ENCODE results near the gene TMEM258. TPM values are rescaled to one million over a fixed set of nuclear protein-coding genes. Genes with fewer than 3 reads are reported as not detected.

The TMEM258 gene
- polyA plus RNA-seq, 10 donors: 123 to 167 (median 137) TPM

- peak in 2 of 3 donors; percentile 33 to 52 for DNase-seq
These were observed 14.9 kb downstream of the TMEM258 start for GRCh38 chr11:61777234-61778090.

DNA sequence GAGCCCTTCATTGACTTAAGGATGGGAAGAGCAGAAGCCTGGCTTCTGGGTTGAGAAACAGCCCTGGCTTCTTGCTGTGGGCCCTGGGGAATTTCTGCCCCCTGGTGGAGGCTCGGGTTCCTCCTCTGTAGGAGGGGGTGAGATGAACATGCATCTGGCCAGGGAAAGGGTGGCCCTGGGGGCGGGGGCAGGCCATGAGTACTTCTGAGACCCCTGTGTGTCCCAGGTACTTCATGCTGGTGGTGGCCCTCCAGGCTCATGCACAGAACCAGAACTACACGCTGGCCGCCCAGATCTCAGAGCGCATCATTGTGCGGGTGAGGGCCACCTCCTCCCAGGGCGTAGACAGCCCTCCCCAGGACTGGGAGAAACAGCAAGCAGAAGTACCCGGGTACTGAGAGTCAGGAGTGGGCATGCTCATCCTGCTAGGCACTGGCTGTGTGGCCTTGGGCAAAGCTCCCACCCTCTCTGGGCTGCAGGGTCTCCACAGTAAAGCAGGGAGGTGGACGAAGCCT lies 15.8 kb downstream of the TMEM258 start:
- DNase-seq: peak in 1 of 3 donors; percentile 45

GRCh38 chr11:61775606-61776554 lies 16.5 kb downstream of the TMEM258 start:
- DNase-seq: no peak

DNA sequence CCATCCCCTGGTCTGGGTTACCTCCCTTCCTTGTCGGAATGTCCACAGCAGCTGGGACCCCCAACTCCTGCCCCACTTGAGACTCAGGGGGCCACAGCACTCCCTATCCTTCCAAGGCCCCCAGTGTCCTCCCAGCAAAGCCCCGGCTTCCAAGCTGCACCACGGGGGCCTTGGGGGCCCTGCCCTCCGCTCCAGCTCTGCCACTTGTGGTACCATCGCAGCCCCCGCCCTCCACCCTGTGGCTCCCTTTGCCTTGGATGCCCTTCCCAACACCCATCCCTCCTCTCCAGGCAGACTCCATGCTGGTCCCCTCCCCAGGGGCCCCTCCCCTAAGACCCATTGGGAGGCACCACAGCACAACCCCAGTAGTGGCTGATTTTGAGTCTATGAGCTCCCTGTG lies 17.3 kb downstream of the TMEM258 start:
- DNase-seq: no peak

DNA sequence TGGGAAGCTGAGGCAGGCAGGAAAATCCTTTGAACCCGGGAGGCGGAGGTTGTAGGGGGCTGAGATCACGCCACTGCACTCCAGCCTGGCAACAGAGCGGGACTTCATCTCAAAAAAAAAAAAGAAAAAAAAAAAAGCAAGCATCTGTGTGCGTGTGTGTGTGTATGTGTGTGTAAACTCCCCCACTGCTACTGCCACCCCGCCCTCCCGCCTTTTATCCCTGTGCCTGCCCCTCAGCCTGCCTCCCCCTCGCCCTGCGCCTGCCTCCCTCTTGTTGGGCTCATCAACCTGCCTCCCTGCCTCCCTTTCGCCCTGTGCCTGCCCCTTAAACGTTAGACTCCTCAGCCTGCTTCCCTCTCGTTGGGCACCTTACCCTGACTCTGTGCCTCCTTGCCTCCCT lies 18.0 kb downstream of the TMEM258 start:
- no peak for DNase-seq

- no peak for DNase-seq
These were observed 18.6 kb downstream of the TMEM258 start for GRCh38 chr11:61773809-61774208.

DNA sequence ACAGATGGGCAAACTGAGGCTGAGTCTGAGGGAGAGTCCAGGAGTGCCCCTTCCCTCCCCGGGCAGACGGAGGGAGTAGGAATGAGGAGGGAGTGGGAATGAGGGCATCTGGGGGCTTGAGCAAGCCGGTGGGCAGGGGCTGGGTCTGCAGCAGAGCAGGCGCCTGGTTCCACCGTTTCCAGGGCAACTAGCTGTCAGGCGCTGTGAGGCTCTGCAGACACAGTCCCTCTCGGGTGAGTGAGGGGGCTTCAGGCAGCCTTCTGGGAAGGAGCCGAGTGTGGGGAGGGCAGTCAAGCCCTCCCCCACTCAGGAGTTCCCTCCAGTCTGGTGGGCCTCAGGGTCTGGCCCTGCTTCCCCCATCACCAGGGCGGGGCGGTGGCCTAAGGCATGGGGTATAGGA lies 19.0 kb downstream of the TMEM258 start:
- no peak for DNase-seq

GRCh38 chr11:61771985-61772455 lies 20.4 kb downstream of the TMEM258 start:
- DNase-seq: no peak

- DNase-seq: no peak
These were observed 21.1 kb downstream of the TMEM258 start for GRCh38 chr11:61771195-61771894.

GRCh38 chr11:61769946-61770683 lies 22.3 kb downstream of the TMEM258 start:
- DNase-seq: no peak

GRCh38 chr11:61769169-61769920 lies 23.1 kb downstream of the TMEM258 start:
- DNase-seq: no peak

- no peak for DNase-seq
These were observed 23.9 kb downstream of the TMEM258 start for GRCh38 chr11:61768376-61769076.

GRCh38 chr11:61766353-61766841 lies 26.0 kb downstream of the TMEM258 start:
- DNase-seq: no peak

DNA sequence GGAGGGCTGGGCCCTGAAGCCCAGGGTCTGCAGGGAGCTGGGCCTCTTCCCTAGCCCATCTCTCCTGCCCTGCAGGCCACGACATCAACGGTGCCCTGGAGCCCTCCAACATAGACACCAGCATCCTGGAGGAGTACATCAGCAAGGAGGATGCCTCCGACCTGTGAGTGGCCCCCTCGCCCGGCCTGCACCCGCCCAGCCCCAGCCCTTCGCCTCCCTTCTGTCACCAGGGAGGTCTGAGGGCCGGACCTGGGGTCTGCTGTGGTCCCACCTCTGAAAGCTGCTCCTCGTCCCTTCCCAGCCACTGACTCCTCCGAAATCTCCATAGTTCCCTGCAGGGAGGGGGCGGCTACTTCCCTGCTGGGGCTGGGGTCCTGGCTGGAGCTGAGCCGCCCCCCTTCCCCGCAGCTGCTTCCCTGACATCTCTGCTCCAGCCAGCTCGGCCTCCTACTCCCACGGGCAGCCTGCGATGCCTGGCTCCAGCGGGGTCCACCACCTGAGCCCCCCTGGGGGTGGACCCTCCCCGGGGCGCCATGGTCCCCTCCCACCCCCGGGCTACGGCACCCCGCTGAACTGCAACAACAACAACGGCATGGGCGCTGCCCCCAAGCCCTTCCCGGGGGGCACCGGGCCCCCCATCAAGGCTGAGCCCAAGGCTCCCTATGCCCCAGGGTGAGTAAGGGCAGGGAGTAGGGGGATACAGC lies 26.7 kb downstream of the TMEM258 start:
- DNase-seq: no peak

DNA sequence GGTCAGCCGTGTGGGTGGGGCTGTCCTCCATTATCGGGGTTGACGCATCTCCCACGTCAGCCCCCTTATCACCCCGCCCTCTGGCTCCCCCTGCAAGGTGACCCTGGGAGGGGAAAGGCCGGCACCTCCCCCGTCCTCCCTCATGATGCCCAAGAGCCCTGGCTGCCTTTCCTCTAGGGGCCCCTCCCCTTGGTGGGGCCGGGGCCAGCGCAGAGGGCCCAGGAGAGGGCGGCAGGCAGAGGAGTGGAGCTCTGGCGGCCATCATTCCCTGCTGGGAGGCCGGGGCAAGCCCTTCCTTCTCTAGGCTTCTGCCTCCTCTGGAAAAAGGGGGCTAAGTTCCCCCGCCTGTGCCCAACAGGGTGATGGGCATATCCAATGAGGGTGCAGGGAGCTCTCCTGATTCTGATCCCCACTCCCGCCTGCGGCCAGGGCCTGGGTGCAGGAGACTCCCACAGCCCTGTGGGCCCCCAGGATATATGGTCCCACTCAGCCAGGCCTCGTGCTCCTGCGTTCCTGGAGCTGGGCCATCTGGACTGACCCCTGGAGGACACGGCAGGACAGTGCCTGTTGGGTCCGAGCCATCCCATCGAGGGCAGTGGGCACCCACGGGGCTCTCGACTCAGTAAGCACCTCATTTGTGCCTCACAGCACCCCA lies 27.7 kb downstream of the TMEM258 start:
- no peak for DNase-seq

GRCh38 chr11:61763930-61764605 lies 28.3 kb downstream of the TMEM258 start:
- no peak for DNase-seq

DNA sequence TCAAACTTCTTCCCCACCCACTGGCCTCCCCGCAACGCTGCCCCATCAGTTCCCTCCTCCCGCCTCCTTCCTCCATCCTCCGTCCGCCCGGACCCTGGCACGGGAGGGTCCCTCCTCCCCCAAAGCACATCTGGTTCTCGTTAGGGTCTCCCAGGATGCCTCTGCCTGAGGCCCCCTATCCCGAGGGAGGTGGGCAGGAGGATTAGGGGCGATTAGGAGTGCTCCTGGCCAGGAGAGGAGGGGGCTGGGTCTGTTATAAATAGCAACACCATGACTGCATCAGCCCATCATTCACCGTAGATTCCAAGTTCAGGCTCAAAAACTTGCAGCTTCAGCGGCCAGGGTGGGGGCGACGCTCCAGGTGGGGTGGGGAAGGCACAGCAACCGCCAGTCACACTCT lies 29.6 kb downstream of the TMEM258 start:
- DNase-seq: peak in 1 of 3 donors; percentile 54
